ENCODE measurements around the gene SRP9. TPM values are rescaled to one million over a fixed set of nuclear protein-coding genes. Genes with fewer than 3 reads are reported as not detected.

The SRP9 gene
- total RNA-seq, 1 experiment from 2014 or later: 306 TPM

GRCh38 chr1:225739542-225740107 lies 38.0 kb upstream of the SRP9 start:
- Histone ChIP-seq H3K27ac (ENCODE audit: low read length) (no peak overlapping the region), H3K36me3 (ENCODE audit: low read depth, low read length) (no peaks in the 10 kb centered on the region), H3K4me1 (ENCODE audit: insufficient read depth, low read length) (peaks cover 30% of the 10 kb centered on the region), H3K9me3 (ENCODE audit: low read length) (no peaks in the 10 kb centered on the region), H3K27me3 (ENCODE audit: low read length) (no peaks in the 10 kb centered on the region), H3K9ac (ENCODE audit: low read length) (no peak overlapping the region), H3K4me3 (ENCODE audit: low read length) (no peak overlapping the region), H3K4me2 (ENCODE audit: low read length) (no peak overlapping the region), H4K20me1 (ENCODE audit: low read length) (no peaks in the 10 kb centered on the region), H3K79me2 (ENCODE audit: low read length) (no peaks in the 10 kb centered on the region), H3K9me2 (replicated peaks; ENCODE audit: low read length) (no peaks in the 10 kb centered on the region), H2AFZ (ENCODE audit: low read length) (no peak overlapping the region), H3F3A (ENCODE audit: low read length, unreplicated experiment) (peaks cover 11% of the 10 kb centered on the region)
- TF ChIP-seq EZH2phosphoT487 (IDR thresholded peaks at IDR 0.05; ENCODE audit: borderline replicate concordance, low read length): no peak
- POLR2A ChIA-PET (ENCODE audit: unreplicated experiment): interaction anchor here (0.6 kb wide), 1 partner anchor 78 kb away, joined by 3 read pairs; no protein-coding TSS in a partner anchor
- intact Hi-C loops (cut with micrococcal nuclease): no loop called here
- no TSS peak for BruUV-seq (replicated peaks)
- ATAC-seq (no peak), DNase-seq (no peak)
- CTCF ChIA-PET: no interaction called here

DNA sequence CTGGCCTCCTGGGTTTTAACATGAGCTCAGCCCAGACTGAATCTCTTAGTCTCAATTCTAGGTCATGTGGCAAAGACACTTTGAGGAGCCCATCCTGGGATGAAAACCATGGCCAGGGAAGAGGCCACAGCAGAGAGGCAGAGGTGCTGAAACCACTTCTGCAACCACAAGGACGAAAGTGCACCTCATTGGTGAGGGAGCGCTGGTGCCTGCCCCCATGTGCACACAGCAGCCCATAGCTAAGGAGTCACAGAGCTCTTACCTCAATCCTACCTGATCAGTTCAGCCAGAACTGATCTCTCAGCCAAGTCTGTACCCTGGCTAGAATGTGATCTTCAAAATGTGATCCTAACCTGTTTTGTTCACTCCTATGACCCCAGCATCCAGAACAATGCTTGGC lies 32.9 kb upstream of the SRP9 start:
- POLR2A ChIA-PET (ENCODE audit: unreplicated experiment): no interaction called here
- intact Hi-C loops (cut with micrococcal nuclease): no loop called here
- H3K27ac ChIP-seq (ENCODE audit: low read length): no peak overlapping the region
- BruUV-seq (replicated peaks): no TSS peak
- no peak overlapping the region for H3K9ac ChIP-seq (ENCODE audit: low read length)
- H3K36me3 ChIP-seq (ENCODE audit: low read depth, low read length): no peaks in the 10 kb centered on the region
- no peaks in the 10 kb centered on the region for H3K27me3 ChIP-seq (ENCODE audit: low read length)
- no peak for DNase-seq
- H3K4me2 ChIP-seq (ENCODE audit: low read length): no peak overlapping the region
- CTCF ChIA-PET: no interaction called here
- no peaks in the 10 kb centered on the region for H3K9me3 ChIP-seq (ENCODE audit: low read length)
- peaks cover 13% of the 10 kb centered on the region; the same call in 1 of the 2 replicates for H3K4me1 ChIP-seq (ENCODE audit: insufficient read depth, low read length)
- H3F3A ChIP-seq (ENCODE audit: low read length, unreplicated experiment): no peaks in the 10 kb centered on the region
- no peaks in the 10 kb centered on the region for H3K9me2 ChIP-seq (replicated peaks; ENCODE audit: low read length)
- ATAC-seq: no peak
- no peak overlapping the region for H2AFZ ChIP-seq (ENCODE audit: low read length)
- H3K79me2 ChIP-seq (ENCODE audit: low read length): no peaks in the 10 kb centered on the region
- H4K20me1 ChIP-seq (ENCODE audit: low read length): no peaks in the 10 kb centered on the region
- H3K4me3 ChIP-seq (ENCODE audit: low read length): no peak overlapping the region
- no peak for TF ChIP-seq CTCF (conservative IDR thresholded peaks at IDR 0.05; ENCODE audit: low read depth, low read length)
- TF ChIP-seq EZH2phosphoT487 (IDR thresholded peaks at IDR 0.05; ENCODE audit: borderline replicate concordance, low read length): no peak
- no peak for TF ChIP-seq EZH2 (IDR thresholded peaks at IDR 0.05; ENCODE audit: low read length, unreplicated experiment)

DNA sequence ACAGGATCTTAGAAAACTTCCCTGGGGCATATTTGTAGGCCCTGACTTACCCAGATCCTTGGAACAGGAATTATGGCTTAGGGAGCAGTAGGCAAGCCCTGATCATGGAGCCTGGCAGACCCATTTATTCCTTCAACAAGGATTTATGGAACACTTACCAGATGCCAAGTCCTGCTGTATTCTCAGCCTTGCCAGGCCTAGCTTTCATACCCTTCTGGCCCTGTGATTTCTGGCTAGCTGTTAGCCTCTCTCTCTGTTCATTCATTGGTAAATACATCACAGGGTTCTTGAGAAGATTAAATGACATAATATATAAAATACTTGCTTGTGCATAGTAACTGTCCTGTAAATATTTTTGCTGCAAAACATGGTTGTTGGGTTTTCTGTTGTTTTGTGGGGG lies 32.4 kb upstream of the SRP9 start:
- no peak overlapping the region for H3K27ac ChIP-seq (ENCODE audit: low read length)
- H3F3A ChIP-seq (ENCODE audit: low read length, unreplicated experiment): no peaks in the 10 kb centered on the region
- H3K27me3 ChIP-seq (ENCODE audit: low read length): no peaks in the 10 kb centered on the region
- no peak overlapping the region for H3K9ac ChIP-seq (ENCODE audit: low read length)
- no peaks in the 10 kb centered on the region for H3K36me3 ChIP-seq (ENCODE audit: low read depth, low read length)
- intact Hi-C loops (cut with micrococcal nuclease): no loop called here
- DNase-seq: no peak
- BruUV-seq (replicated peaks): no TSS peak
- H3K4me2 ChIP-seq (ENCODE audit: low read length): no peak overlapping the region
- TF ChIP-seq EZH2phosphoT487 (IDR thresholded peaks at IDR 0.05; ENCODE audit: borderline replicate concordance, low read length): no peak
- TF ChIP-seq EZH2 (IDR thresholded peaks at IDR 0.05; ENCODE audit: low read length, unreplicated experiment): no peak
- TF ChIP-seq CTCF (conservative IDR thresholded peaks at IDR 0.05; ENCODE audit: low read depth, low read length): no peak
- H3K9me2 ChIP-seq (replicated peaks; ENCODE audit: low read length): no peaks in the 10 kb centered on the region
- no peaks in the 10 kb centered on the region for H3K9me3 ChIP-seq (ENCODE audit: low read length)
- ChIA-PET POLR2A (ENCODE audit: unreplicated experiment) (no interaction called here), CTCF (no interaction called here)
- no peak overlapping the region for H2AFZ ChIP-seq (ENCODE audit: low read length)
- no peaks in the 10 kb centered on the region for H3K79me2 ChIP-seq (ENCODE audit: low read length)
- H3K4me1 ChIP-seq (ENCODE audit: insufficient read depth, low read length): peaks cover 13% of the 10 kb centered on the region; the same call in 1 of the 2 replicates
- H3K4me3 ChIP-seq (ENCODE audit: low read length): no peak overlapping the region
- H4K20me1 ChIP-seq (ENCODE audit: low read length): no peaks in the 10 kb centered on the region
- ATAC-seq: no peak
